CD1c-positive myeloid dendritic cell (primary cell): ENCODE data around the gene ONECUT3.

ENCODE experiments used
- DNase-seq: peaks from one replicate; pipeline ENCODE4 v3.0.0-alpha.2; 2016; ENCODE audit errors: extremely low spot score

The ONECUT3 gene

GRCh38 chr19:1739960-1740629 is 13.2 kb upstream of the ONECUT3 start:
- no peak for DNase-seq

DNA sequence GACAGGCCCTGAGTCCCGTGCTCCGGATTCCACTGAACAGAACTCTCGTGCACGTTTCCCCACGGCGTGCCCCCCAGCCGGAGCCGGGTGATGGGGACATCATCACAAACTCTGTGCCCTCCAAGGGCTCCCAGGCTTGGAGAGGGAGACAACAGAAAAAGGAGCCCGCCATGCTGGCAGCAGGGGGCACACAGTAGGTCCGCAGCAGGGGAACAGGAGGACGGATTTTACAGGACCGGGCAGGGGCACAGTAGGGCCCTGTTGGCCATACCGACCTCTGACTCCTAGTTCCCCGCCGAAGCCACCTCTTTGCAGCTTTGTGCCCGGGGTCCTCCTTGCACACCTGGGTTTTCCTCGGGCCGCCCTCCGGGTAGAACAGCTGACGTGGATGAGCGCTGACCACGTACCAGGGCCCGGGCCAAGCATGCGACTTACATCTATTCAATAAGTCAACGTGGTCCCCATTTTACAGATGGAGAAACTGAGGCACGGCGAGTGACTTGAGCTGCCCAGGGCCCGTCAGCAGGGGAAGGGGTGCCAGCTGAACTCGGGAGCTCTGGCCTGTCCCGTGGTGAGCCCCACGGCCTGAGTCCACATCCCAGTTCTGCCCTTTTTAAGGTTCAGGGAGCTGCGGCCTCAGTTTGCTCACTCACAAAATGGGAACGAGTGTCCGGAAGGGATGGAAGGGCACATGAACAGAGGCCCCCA is 10.2 kb upstream of the ONECUT3 start:
- DNase-seq, result no peak

- no peak for DNase-seq
Observed at GRCh38 chr19:1744133-1744665, 9.1 kb upstream of the ONECUT3 start.

DNA sequence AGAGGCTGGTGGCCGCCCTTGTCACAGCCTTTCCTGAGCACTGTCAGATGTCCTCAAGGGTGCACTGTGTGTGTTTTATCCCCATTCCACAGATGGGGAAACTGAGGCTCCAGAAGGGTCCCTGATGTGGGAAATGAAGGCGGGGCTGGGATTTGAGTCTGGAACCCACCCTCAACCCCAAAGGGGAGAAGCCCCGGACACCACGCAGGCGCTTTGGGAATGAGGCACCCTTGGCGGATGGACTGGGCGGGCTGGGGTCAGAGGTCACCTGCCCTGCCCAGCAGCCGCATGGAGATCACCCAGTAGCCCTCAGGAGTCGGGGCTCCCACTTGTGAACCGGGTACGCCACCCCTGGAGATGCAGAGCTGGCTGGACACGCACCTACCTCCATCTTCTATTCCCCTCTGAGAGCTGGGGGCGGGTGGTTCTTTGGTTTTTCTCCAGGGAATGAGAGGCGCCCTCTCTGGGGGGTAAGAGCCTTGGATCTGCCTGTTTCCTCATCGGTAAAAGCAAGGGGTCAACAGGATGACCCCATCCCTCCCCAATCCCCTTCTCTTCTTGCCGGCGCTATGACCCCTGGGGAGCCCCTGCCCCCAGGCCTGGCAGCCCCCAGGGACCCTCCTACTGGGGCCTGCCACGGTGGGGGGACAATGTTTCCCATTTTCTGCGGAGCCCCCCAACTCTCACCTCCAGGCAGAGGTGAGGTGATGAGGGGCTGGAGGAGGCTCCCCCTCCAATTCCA is 8.3 kb upstream of the ONECUT3 start:
- DNase-seq, result no peak

DNA sequence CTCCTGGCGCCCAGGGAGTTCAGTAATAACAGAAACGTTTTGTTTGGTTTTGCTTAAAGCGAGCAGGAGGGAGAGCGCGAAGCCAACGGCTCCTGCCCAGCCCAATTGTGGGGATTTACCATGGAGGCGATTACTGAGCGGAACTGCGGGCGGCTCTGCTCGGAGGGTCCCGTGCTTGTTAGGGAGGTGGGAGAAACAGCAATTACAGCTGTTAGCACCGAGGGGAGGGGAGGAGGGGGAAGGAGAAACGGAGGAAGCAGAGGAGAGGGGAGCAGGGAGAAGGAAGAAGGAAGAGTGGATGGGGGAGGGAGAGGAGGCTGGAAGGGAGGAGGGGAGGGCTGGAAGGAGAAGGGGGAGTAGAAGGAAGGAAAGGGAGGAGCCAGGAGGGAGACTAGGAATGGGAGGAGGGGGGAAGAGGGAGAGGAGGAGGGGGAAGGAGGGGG is 7.7 kb upstream of the ONECUT3 start:
- DNase-seq, result no peak

DNA sequence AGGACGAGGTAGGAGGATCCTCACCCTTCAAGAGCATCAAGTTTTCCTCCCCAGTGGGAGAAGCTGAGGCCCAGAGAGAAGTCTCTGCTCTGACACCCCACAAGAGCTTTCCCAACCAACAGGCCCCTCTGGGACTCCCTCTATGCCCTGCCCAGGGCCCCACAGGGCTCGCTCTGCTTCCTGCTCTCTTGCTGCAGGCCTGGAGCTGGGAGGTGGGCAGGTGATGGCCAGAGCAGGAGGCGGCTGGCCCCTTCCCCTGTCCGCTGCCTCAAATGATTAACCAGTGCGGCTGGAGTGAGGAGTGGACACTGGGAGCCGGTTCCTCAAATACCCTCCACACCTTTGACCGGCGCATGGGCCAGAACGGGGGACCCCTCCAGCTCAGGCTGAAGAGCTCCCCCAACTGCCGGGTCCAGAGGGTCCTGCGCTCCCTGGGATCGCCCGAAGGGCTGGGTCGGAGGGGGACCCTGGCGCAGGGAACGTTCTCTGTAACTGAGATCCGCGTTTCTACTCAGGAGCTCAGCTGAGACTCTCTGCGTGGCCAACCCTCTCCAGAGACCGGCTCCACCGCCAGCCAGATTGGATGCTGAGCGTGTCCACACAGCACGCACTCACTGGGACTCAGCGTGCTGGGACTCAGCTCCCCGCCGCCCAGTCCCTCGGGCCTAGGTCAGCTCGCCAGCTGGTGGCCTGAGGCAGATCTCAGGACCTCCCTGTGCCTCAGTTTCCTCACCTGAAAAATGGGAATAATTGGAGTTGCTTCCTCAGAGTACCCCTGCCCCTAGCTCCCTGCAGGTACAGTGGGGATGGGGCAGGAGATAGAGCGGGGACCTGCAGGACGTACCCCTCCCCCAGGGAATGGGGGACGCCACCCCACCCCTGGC is 6.7 kb upstream of the ONECUT3 start:
- DNase-seq, result no peak

- DNase-seq, result no peak
Observed at GRCh38 chr19:1747285-1748114, 5.8 kb upstream of the ONECUT3 start.

- DNase-seq, result no peak
Observed at GRCh38 chr19:1748115-1748872, 5.0 kb upstream of the ONECUT3 start.

DNA sequence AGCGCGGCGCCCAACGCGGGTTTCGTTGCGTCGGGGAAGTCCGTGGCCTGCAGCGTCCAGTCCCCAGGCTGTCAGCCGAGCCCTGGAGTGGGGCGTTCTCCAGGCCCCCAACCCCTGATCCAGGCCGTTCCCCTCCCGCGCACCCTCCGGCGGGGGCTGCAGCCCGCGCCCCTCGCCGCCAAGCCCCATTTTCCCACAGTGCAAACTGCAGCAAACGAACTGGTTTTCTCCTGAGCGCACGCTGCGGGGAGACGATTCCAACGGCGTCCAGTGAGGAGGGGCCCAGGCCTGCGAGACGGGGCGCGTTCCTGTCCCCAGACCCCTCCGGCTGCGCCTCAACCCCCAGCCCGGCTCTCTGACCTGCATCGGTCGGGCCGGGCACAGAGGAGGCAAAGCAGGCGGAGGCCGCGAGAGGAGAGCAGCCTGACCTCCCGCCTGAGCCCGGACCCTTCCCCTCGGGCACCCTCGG is 4.4 kb upstream of the ONECUT3 start:
- no peak for DNase-seq

DNA sequence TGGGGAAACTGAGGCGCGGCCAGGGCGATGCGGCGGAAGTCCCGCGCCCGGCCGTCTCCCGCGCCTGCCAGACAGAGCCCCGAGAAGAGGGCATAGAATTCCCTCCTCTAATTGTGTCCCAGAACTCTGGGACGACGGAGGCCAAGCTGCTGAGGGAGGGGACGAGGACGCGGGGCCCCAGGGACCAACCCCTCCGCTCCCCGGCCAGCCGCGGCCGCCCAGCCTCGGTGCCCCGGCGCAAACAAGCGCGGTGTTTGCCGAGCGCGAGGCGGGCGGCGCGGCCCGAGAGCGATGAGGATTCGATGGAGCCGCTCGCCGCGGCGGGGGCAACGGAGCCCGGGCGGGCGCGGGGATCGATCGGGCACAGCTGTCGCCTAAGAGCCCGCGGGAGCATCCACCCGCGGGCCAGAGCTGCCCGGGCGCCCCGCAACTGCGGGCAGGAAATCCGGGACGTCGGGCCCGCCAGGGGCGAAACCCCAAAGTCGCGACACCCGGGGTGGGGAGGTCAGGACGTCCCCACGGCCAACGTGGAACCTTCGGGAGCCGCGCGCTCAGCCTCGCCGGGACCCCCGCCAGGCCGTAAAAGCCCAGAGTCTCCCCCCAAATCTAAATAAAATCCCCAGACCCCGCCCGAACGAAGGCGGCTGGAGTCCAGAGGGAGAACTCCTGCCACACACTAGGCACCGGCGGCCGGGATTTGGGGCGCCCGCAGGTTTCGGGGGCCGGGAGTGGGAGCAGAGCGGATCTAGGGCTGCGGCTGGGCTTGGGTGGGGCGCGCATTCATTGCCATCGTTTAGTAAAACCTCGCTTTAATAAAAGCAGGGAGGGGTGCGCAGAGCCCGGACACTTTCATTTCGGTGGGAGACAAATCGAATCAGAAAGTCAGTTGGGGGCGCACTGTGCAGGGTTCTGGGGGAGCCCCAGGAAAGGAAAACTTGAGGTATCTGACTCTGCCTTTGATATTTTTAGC is 3.6 kb upstream of the ONECUT3 start:
- no peak for DNase-seq

DNA sequence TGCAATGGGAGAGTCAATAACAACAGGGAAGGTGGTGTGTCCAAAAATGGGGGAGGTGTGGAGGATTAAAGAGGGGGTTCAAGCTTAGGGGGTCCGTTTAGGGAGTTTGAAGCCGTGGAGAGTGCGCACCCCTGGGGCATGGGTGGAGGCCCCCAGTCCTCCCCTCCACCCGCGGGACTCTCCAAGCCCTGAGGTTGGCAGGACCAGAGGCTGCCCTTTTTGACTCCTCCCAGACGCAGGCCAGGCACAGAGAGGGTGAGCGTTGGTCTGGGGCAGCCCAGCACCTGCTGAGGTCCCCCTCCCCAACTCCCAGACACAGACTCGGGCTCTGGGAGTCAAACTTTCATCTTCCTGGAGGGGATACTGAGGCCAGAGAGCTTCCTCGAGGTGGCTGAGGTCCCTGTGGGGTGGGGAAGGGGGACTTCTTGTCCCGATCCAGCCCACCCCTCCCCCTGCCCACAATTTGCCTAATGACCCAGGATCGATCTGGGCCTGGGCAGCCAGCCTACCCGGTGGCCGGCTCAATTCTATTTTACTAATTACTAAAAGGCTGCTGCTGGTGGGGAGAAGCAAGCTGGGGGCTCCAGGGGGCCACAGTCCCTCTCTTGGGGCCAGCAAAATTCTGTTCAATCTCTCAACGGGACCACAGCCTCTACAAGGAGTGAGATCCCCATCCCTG is 2.8 kb upstream of the ONECUT3 start:
- no peak for DNase-seq

GRCh38 chr19:1751367-1752008 is 1.8 kb upstream of the ONECUT3 start:
- no peak for DNase-seq

DNA sequence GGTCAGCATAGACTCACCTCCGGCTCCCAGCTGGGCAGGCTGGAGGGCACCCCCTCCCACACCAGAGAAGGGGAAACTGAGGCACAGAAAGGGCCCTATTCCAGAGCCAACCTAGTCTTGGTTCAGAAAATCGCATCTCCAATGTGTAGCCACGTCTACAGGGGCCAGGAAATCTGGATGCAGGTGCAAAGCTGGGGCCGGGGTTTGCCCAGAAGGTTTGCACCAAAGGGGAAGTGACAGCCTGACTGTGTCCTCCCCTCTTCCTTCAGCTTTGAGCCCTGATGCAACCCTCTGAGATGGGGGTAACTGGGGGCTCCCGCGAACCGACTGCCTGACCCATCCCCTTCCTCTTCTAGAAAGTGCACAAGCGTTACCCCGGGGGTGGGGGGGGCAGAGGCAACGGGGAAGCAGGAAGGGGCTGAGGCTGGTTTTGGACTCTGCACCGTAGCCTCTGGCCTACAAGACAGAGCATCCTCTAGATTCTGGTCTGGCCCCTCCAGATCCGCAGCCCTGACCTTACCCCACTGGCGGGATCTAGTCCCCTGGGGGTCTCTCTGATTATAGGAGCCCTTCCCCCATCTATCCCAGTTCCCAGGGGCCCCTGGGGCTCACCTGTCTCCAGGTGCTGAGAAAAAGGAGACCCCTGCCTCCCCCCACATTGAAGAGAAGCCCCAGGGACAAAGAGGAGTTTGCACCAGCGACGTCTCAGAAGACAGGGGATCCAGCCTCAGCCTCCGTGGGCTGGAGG is 1.1 kb upstream of the ONECUT3 start:
- no peak for DNase-seq

- DNase-seq, result no peak
Observed at GRCh38 chr19:1754018-1754635, 821 bp downstream of the ONECUT3 start.

GRCh38 chr19:1754636-1755466 is 1.5 kb downstream of the ONECUT3 start:
- no peak for DNase-seq
